ENCODE data around the gene MAML3.

DNA sequence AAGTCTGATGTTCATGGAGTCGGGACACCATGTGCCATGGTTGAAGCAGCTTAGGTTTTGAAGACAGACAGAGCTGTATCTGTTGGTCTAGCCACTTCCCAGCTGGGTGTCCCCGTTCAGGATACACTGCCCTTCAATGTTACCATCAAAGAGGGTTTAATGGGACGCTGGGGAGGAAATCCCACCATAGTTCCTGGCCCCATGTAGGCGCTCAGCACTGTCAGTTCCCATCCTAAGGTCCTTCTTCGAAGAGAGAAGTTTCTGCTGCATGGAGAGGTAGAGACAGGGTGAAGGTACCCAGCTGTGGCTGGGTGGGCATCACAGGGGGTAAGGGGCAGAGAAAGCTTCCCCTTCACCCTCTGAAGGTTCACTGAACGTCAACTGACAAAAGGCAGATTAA lies 484.6 kb downstream of the MAML3 start:
- TF ChIP-seq, protein P1, sequence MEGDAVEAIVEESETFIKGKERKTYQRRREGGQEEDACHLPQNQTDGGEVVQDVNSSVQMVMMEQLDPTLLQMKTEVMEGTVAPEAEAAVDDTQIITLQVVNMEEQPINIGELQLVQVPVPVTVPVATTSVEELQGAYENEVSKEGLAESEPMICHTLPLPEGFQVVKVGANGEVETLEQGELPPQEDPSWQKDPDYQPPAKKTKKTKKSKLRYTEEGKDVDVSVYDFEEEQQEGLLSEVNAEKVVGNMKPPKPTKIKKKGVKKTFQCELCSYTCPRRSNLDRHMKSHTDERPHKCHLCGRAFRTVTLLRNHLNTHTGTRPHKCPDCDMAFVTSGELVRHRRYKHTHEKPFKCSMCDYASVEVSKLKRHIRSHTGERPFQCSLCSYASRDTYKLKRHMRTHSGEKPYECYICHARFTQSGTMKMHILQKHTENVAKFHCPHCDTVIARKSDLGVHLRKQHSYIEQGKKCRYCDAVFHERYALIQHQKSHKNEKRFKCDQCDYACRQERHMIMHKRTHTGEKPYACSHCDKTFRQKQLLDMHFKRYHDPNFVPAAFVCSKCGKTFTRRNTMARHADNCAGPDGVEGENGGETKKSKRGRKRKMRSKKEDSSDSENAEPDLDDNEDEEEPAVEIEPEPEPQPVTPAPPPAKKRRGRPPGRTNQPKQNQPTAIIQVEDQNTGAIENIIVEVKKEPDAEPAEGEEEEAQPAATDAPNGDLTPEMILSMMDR (conservative IDR thresholded peaks at IDR 0.05; ENCODE audit: low read depth in 2 of 2): no peak
- no peak for TF ChIP-seq POLR2AphosphoS5 (IDR thresholded peaks at IDR 0.05; ENCODE audit: low read depth)
